Neural cell (in vitro differentiated cells): Measurements from ENCODE around the gene CARD19. TPM values are rescaled to one million over a fixed set of nuclear protein-coding genes. Genes with fewer than 3 reads are reported as not detected.

Source experiments
- H2AFZ ChIP-seq: fragments of 200-600, 300-800 bp; sonication (generic), shearing (Covaris generic); 2 replicates; pipeline ENCODE4 v1.6.0; 2014; ENCODE audit warnings: low read depth, mild to moderate bottlenecking, antibody characterized with exemption, low read length, moderate library complexity
- H3F3A ChIP-seq: fragments of 200-600 bp; shearing (Covaris generic); 2 replicates; pipeline ENCODE4 v1.6.1; 2016; ENCODE audit warnings: mild to moderate bottlenecking, moderate library complexity, mixed read lengths, antibody characterized with exemption, low read length; ENCODE audit not compliant: insufficient read depth, poor library complexity, severe bottlenecking
- H3K27ac ChIP-seq: fragments of 200-600, 300-800 bp; sonication (generic), shearing (Covaris generic); 2 replicates; pipeline ENCODE4 v1.5.1; 2014; ENCODE audit warnings: mild to moderate bottlenecking, low read length, moderate library complexity
- H3K27me3 ChIP-seq: fragments of 300-800, 200-600 bp; sonication (generic), shearing (Covaris generic); 2 replicates; pipeline ENCODE4 v1.6.0; 2014; ENCODE audit warnings: mild to moderate bottlenecking, low read depth, low read length, moderate library complexity; ENCODE audit not compliant: insufficient read depth
- H3K36me3 ChIP-seq: fragments of 300-800, 200-600 bp; sonication (generic), shearing (Covaris generic); 2 replicates; pipeline ENCODE4 v1.5.1; 2014; ENCODE audit warnings: mild to moderate bottlenecking, antibody characterized with exemption, low read length, moderate library complexity; ENCODE audit not compliant: insufficient read depth
- H3K4me2 ChIP-seq: fragments of 300-800, 200-600 bp; sonication (generic), shearing (Covaris generic); 2 replicates; pipeline ENCODE4 v1.6.0; 2014; ENCODE audit warnings: mild to moderate bottlenecking, low read length
- H3K4me3 ChIP-seq: fragments of 300-800, 200-600 bp; sonication (generic), shearing (Covaris generic); 2 replicates; pipeline ENCODE4 v1.5.1; 2014; ENCODE audit warnings: mild to moderate bottlenecking, low read length, moderate library complexity
- H3K79me2 ChIP-seq: fragments of 200-600 bp; shearing (Covaris generic); replicated peaks from 2 replicates; pipeline ENCODE4 v1.6.0; 2014; ENCODE audit warnings: mild to moderate bottlenecking, low read length, moderate library complexity; ENCODE audit not compliant: insufficient read depth
- H3K9ac ChIP-seq: fragments of 300-800, 200-600 bp; sonication (generic), shearing (Covaris generic); 2 replicates; pipeline ENCODE4 v1.6.1; 2016; ENCODE audit warnings: mild to moderate bottlenecking, low read length, mixed read lengths
- H3K9me2 ChIP-seq: fragments of 200-600 bp; shearing (Covaris generic); 2 replicates; pipeline ENCODE4 v1.6.1; 2016; ENCODE audit warnings: mild to moderate bottlenecking, low read length, mixed read lengths; ENCODE audit not compliant: insufficient read depth
- H3K9me3 ChIP-seq: fragments of 200-600, 300-800 bp; sonication (generic), shearing (Covaris generic); 2 replicates; pipeline ENCODE4 v1.6.1; 2016; ENCODE audit warnings: mild to moderate bottlenecking, mixed run types, low read length, moderate library complexity, mixed read lengths
- H4K20me1 ChIP-seq: fragments of 200-600 bp; shearing (Covaris generic); 2 replicates; pipeline ENCODE4 v1.6.1; 2016; ENCODE audit warnings: mild to moderate bottlenecking, mixed run types; ENCODE audit not compliant: insufficient read depth
- CTCF ChIP-seq: fragments of 450-650 bp; IDR thresholded peaks from 2 replicates; pipeline ENCODE4 v1.5.1; 2014; ENCODE audit warnings: antibody characterized with exemption, mild to moderate bottlenecking, moderate library complexity; ENCODE audit not compliant: poor library complexity, severe bottlenecking
- EP300 ChIP-seq: fragments of 450-650 bp; conservative IDR thresholded peaks from 2 replicates; pipeline ENCODE4 v1.6.1; 2014; ENCODE audit warnings: antibody characterized with exemption, mild to moderate bottlenecking, moderate library complexity; ENCODE audit not compliant: poor library complexity, severe bottlenecking
- EZH2 ChIP-seq: fragments of 200-600, 300-800 bp; shearing (Covaris generic), sonication (generic); IDR thresholded peaks from 2 replicates; pipeline ENCODE4 v1.6.1; 2014; ENCODE audit warnings: antibody characterized with exemption, low read length, borderline replicate concordance, mild to moderate bottlenecking; ENCODE audit not compliant: insufficient read depth, poor library complexity, severe bottlenecking
- MXI1 ChIP-seq: fragments of 450-650 bp; conservative IDR thresholded peaks from 2 replicates; pipeline ENCODE4 v1.6.1; 2014; ENCODE audit warnings: antibody characterized with exemption, mild to moderate bottlenecking; ENCODE audit not compliant: poor library complexity, severe bottlenecking
- POLR2AphosphoS5 ChIP-seq: IDR thresholded peaks from 2 replicates; pipeline ENCODE4 v1.6.1; 2012
- RAD21 ChIP-seq: fragments of 450-650 bp; conservative IDR thresholded peaks from 2 replicates; pipeline ENCODE4 v1.6.1; 2014; ENCODE audit warnings: antibody characterized with exemption, mild to moderate bottlenecking, moderate library complexity
- REST ChIP-seq: IDR thresholded peaks from 2 replicates; pipeline ENCODE4 v1.6.1; 2012; ENCODE audit warnings: borderline replicate concordance
- SMC3 ChIP-seq: fragments of 450-650 bp; conservative IDR thresholded peaks from 2 replicates; pipeline ENCODE4 v1.6.1; 2014; ENCODE audit warnings: antibody characterized with exemption, mild to moderate bottlenecking, moderate library complexity; ENCODE audit not compliant: poor library complexity
- TAF1 ChIP-seq: IDR thresholded peaks from 2 replicates; pipeline ENCODE4 v1.6.1; 2012; ENCODE audit warnings: low read depth
- polyA plus RNA-seq: library from polyadenylated mRNA; depleted of rRNA; stranded (reverse); fragments of >200 nt; gene quantifications from 2 replicates; pipeline ENCODE4 v1.2.3, GENCODE V29; 2014

The CARD19 gene
- polyA plus RNA-seq, 1 donor from 2014 or later, result 66.7 TPM

GRCh38 chr9:93134015-93134739 lies 38.2 kb downstream of the CARD19 start, which contains the start of gene NINJ1:
Gene NINJ1, minus strand, starts transcription at chr9:93134251. Its CDS starts 34 bp downstream, at chr9:93134217.
- TF ChIP-seq REST (peak; percentile 23), EZH2 (no peak), SMC3 (no peak), MXI1 (no peak)
- H3K27ac ChIP-seq, result no peak within 1 kb of the TSS
- peak within 1 kb of the TSS; percentile 65 for H2AFZ ChIP-seq
- no peaks in the 10 kb centered on the region for H4K20me1 ChIP-seq
- H3K4me2 ChIP-seq, result peak within 1 kb of the TSS; percentile 62
- H3K9ac ChIP-seq, result peak within 1 kb of the TSS; percentile 67
- no peaks in the 10 kb centered on the region for H3K9me2 ChIP-seq
- H3K27me3 ChIP-seq, result no peaks in the 10 kb centered on the region
- no peaks in the 10 kb centered on the region for H3K36me3 ChIP-seq
- no peaks in the 10 kb centered on the region for H3F3A ChIP-seq
- H3K79me2 ChIP-seq, result no peaks in the 10 kb centered on the region
- H3K4me3 ChIP-seq, result peak within 1 kb of the TSS; percentile 85
- no peaks in the 10 kb centered on the region for H3K9me3 ChIP-seq

- peak overlapping the region; percentile 85 for H3K4me3 ChIP-seq
- no peaks in the 10 kb centered on the region for H3K9me2 ChIP-seq
- H3K27me3 ChIP-seq, result no peaks in the 10 kb centered on the region
- TF ChIP-seq EP300 (no peak), EZH2 (no peak), CTCF (no peak), POLR2AphosphoS5 (no peak), RAD21 (no peak), REST (no peak), MXI1 (no peak), SMC3 (no peak), TAF1 (no peak)
- H3K9me3 ChIP-seq, result no peaks in the 10 kb centered on the region
- no peaks in the 10 kb centered on the region for H3K79me2 ChIP-seq
- H3K27ac ChIP-seq, result no peak overlapping the region
- H3K4me2 ChIP-seq, result no peak overlapping the region
- no peaks in the 10 kb centered on the region for H3F3A ChIP-seq
- H3K36me3 ChIP-seq, result no peaks in the 10 kb centered on the region
- H2AFZ ChIP-seq, result no peak overlapping the region
- H4K20me1 ChIP-seq, result no peaks in the 10 kb centered on the region
- peak overlapping the region; percentile 67 for H3K9ac ChIP-seq
These were observed 38.9 kb downstream of the CARD19 start for GRCh38 chr9:93134740-93135444.
